GM18907 (cell line): ENCODE measurements around the gene TRIP13.
"Not testable (repeated sequence)": the region's sequence is repeated elsewhere in the genome, so short reads cannot be mapped to it uniquely, and the experiment has no call there.

Source experiments
- ATAC-seq: cut with Tn5 transposase; IDR thresholded peaks from one replicate; pipeline ENCODE4 v1.9.1; 2021; ENCODE audit warnings: mild to moderate bottlenecking, moderate library complexity; ENCODE audit not compliant: unreplicated experiment

The TRIP13 gene, protein sequence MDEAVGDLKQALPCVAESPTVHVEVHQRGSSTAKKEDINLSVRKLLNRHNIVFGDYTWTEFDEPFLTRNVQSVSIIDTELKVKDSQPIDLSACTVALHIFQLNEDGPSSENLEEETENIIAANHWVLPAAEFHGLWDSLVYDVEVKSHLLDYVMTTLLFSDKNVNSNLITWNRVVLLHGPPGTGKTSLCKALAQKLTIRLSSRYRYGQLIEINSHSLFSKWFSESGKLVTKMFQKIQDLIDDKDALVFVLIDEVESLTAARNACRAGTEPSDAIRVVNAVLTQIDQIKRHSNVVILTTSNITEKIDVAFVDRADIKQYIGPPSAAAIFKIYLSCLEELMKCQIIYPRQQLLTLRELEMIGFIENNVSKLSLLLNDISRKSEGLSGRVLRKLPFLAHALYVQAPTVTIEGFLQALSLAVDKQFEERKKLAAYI

DNA sequence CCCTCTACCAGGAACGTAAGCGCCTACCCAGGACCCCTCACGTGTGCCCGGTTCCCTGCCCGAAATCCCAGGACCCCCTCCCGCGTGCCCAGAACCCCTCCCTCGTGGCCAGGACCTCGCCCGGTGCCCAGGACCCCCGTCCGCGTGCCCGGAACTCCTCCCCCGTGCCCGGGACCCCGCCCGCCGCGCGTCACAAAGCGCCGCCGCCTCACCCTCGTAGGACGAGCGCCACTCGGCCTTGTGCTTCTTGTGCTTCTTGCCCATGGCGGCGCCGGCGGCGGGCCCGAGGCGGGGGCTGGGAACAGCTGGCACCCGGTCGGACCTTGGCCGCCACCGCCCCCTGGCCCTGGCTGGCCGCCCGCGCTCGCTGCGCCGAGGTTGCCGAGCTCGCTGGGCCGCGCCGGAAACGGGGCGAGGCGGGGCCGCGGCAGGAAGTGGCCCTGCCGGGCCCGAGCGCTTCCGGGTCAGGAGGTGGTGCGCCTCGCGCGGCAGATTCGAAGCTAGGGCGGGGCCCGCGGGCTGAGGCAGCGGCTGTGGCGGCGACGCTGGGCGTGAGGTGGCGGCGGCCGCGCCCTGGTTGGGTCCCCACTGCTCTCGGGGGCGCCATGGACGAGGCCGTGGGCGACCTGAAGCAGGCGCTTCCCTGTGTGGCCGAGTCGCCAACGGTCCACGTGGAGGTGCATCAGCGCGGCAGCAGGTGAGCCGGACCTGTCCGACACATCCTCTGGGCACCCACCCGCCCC is at the start of gene TRIP13, which contains the start of gene BRD9:
Gene TRIP13, plus strand, starts transcription at position 491 of the 743 bp plus-strand sequence. Its CDS starts 115 bp downstream, at position 606.
Gene BRD9, minus strand, starts transcription at position 408 of the 743 bp plus-strand sequence. Its CDS starts 144 bp downstream, at position 264.
- peak; percentile 93 for ATAC-seq

DNA sequence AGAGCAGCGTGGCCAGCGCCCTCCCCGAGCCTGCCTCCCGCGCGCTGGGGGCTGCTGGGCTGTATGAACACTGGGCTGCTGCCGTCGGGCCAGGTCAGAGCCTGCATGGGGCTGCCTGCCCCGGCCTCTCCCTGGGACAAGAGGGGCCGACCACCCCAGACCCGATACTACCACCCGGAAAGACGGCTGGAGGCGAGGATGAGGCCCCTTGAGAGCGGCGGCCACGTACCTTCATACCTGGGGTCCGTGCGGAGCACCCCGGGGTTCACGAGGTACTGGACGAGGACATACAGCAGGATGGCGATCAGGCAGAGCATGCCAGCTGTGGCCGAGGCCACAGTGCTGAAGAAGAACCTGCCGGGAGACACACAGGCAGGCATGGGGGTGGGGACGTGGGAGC is 49.3 kb upstream of the TRIP13 start:
- not testable (repeated sequence) for ATAC-seq

DNA sequence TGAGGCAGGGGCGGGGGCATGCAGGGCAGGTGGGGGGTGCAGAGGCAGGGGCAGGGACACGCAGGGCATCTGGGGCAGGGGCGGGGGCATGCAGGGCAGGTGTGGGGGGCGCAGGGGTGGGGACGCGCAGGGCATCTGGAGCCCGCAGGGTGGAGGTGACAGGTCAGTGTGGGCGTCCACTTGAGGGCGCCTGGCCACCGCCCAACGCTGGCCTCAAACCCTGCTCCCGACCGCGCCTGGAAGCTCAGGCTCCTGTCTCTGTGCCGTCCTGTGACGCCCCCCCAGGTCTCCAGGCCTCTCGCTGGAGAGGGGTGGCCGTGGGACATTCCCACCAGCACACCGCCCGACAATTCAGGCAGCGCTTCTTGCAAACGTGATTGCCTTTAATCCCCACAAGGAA is 48.8 kb upstream of the TRIP13 start:
- not testable (repeated sequence) for ATAC-seq

DNA sequence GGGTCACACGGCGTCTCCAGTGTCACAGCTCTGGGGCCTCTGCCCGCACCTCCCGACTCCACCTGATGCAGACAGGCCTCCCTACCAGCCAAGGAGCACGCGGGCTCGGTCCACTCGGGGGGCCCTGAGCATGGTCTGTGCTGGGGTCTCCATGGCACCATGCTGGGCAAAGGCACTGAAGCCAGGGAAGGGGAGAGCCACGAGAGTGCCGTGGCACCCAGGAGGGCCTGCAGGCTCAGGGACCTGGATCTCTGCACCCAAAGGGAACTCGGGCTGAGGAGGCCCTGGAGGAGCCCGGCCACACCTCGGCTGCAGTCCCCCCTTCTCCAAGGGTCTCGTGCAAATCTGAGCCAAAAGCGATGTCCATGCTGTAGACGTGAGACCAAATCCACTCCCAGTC is 48.3 kb upstream of the TRIP13 start:
- ATAC-seq: not testable (repeated sequence)

DNA sequence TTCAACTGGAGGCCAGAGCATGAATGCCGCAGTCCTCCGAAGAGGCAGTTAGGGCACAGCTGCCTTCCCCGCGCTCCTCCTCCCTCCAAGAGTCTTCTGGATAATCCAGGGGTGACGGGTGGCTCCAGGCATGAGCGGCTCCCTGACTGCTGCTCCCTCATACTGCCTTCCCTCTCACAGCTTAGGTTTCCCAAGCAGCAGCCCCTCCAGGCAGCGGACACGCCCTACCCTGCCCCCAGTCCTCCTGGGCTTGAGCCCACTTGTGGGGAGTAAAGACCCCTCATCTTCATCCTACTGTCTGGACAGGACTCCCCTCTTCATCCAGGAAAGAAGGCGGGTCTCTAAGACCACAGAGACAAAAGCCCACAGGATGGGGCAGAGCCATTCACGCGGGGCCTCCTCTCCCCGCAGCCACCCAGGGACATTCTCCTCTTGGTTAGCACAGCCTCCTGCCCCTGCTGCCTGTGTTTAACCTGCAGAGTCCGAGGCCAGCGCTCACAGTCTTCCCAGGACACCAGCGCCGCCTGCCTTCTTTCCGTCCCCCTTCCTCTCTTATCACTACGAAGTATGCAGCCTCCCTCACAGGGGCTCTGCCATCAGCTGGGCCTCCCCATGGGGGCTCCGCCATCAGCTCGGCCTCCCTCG is 47.5 kb upstream of the TRIP13 start:
- ATAC-seq: not testable (repeated sequence)

DNA sequence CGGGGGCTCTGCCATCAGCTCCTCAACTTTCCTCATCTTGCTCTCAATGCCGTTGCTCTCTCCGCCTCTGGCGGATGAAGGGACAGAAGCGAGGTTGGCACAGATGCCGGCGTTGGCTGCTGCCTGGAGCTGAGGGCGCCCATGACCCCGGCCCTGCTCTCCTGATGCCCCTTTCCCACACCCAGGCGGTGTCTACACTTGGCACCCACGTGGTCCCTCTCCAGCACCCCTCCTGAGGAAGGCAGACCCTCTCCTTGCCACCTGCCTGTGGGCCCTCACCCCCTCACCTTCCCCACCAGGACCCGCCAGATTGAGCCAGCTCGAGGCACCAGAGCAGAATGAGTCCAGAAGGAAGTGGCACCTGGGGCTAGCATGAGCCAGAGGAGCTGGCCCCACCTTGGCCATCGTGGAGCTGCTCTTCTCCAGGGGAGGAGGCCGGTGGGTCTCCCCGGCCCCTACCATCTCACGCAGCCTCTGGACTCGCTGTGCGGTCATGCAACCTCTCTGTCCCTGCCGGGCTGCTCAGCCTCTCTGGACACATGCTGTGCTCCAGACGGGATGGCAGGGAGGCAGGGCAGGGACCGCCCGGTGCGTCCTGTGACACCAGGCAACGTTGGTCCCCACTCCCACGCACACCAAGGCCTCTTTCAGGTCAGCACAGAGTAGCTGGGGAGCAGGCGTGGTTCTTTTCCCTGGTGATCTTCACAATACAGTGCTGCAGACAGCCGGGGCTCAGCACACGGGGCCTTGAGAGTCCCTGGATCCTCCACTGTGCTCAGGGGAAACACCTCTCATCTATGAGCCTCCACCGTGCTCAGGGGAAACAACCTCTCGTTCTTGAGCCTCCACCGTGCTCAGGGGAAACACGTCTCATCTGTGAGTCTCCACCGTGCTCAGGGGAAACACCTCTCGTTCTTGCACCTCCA is 46.7 kb upstream of the TRIP13 start:
- ATAC-seq: not testable (repeated sequence)

DNA sequence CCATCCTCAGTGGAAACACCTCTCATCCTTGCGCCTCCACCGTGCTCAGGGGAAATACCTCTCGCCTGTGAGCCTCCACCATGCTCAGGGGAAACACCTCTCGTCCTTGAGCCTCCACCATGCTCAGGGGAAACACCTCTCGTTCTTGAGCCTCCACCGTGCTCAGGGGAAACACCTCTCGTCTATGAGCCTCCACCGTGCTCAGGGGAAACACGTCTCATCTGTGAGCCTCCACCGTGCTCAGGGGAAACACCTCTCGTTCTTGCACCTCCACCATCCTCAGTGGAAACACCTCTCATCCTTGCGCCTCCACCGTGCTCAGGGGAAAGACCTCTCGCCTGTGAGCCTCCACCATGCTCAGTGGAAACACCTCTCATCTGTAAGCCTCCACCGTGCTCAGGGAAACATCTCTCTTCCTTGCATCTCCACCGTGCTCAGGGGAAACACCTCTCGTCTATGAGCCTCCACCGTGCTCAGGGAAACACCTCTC is 46.0 kb upstream of the TRIP13 start:
- not testable (repeated sequence) for ATAC-seq

DNA sequence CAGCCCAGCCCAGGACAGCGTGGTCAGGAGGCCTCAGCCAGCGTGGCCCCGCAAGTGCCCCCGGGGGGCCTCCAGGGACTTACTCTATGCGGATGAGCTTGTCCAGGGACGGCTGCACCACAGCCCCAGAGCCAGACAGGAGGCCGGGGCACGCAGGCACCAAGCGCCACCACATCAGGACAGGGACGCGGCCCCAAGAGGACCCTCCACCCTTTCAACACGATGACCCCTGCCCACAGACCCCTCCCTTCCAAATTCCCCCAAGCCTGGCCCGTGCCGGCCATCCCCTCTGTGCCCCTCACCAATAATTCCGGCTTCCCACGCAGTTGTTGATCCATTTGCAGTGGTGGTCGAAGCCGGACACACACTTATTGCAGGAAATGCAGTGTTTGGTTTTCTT is 45.5 kb upstream of the TRIP13 start:
- ATAC-seq: not testable (repeated sequence)

DNA sequence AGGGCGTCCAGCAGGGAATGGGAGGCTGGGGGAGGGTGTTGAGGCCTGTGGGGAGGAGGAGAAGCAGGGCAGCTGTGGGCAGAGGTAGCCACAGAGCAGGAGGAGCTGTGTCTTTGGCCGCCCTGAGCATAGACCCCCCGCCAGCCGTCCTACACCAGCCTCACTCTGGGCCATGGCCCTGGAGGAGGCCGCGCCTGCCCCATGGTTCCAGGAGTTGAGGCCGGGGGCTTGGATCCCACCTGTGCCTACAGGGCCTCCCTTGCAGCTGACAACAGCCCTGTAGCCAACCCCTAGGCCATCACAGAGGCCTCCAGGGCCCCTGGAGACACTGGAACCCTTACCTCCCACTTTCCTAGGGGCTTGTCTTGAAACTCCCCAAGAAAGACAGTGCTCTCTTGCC is 44.9 kb upstream of the TRIP13 start:
- not testable (repeated sequence) for ATAC-seq

DNA sequence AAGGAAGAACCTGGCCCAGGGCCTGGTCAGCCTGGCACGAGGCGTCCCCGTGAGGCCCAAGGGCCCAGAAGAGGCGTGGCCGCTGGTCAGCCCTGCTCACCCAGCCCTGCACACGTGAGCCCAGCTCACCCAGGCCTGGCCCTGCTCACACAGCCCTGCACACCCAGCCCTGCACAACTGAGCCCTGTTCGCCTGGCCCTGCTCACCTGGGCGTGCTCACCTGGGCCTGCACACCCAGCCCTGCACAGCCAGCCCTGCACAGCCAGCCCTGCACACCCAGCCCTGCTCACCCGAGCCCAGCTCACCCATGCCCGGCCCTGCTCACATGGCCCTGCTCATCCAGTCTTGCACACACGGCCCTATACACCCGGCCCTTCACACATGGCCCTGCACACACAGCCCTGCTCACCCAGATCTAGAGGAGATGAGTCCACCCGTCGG is 44.0 kb upstream of the TRIP13 start:
- no peak for ATAC-seq

DNA sequence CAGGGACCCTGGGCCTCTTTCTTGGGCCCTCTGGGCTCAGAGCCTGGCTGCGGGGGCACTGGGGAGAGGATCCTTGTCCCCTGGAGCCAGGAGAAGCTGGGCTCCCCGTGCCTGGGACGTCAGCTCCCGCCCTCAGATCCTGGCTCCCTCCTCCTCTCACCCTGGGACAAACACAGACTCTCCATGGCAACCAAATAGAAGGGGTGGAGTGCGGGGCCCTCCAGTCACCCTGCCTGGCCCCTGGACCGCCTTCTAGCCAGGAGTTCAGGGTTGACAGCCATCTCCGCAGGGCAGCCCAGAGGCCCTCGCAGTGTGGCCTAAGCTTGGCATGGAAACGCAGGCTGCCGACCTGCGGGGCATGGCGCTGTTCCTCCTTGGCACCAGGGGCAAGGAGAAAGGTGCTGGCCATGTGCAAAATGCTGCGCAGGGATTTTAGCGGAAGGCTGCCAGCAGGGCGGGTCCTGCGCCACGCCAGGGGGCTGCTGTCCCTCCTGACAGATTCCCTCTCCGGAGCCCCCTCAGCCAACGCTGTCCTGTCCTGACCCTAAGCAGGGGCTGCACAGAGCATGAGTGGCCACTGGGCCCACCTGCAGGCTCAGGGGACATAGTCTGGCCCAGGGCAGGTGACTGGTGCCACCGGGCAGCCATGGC is 42.9 kb upstream of the TRIP13 start:
- ATAC-seq: no peak

DNA sequence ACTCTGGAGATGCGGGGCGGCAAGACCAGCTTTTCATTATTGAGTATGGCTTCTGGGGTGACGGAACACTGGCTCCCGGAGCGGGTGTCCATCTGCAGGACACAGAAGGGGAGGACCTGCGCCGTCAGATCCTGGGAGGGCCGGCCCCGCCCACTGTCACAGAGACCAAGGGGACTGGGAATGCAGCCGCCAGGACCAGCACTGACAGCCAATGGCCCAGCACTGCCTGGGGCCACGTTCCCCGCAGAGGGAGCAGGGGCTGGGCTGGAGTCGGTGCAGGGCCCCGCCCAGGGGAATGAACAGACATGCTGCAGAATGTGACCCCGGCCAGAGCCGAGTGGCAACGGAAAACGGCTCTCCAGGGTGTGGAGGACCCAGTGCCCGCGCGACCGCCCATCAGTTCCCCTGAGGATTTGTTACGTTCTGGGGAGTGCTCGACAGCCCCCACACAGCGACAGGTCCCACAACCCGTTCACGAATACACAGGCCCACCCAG is 42.1 kb upstream of the TRIP13 start, which contains the start of gene ZDHHC11:
Gene ZDHHC11, minus strand, starts transcription at position 476 of the 496 bp plus-strand sequence. Its CDS starts 384 bp downstream, at position 92.
- no peak for ATAC-seq

DNA sequence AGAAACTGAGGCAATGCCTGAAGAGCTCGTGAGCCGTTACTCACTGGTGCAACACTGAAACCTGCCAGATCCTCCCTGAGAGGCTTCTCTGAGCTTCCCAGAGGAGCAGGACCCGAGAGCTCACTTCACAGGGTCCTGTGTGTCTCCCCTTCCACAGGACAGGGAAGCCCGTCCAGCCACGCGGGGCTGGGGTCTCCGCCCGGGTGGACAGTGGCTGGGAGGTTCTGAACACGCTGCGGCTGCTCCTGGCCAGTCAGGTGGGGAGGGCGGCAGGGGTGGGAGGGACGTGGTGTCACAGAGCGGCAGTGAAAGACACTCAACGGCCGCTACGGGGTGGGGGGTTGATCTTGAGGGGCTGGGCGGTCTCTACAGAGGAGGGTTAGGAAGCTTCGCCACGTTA is 41.6 kb upstream of the TRIP13 start:
- no peak for ATAC-seq

DNA sequence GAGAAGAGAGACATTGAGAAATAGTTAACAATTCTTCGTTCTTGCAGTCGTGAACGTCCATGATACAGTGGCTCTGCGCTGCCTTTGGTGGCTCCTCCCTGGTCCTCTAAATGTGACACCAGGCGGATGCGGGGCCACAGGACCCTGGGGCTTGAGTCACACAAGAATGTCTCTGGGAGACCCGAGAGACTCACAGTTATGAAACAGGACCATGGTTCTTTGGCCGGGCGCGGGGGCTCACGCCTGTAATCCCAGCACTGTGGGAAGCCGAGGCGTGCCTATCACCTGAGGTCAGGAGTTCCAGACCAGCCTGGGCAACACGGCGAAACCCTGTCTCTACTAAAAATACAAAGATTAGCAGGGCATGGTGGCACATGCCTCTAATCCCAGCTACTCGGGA is 41.1 kb upstream of the TRIP13 start:
- ATAC-seq: no peak

DNA sequence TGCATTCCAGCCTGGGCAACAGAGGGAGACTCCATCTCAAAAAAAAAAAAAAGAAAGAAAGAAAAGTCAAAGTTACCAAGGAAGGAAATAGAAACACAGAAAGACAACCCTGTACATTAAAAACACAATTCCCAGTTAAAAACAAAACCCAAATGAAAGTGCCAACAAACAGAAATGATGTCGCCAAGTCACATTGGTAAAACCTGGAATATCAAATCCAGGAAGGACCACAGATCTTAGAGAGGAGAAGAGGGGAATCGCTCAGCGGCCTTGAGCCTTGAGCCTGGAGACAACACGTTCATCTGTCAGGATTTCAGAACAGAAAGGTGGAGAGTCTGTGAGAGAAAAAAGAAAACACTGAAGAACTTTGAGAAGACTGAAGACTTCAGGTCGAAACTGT is 40.7 kb upstream of the TRIP13 start:
- ATAC-seq: no peak

DNA sequence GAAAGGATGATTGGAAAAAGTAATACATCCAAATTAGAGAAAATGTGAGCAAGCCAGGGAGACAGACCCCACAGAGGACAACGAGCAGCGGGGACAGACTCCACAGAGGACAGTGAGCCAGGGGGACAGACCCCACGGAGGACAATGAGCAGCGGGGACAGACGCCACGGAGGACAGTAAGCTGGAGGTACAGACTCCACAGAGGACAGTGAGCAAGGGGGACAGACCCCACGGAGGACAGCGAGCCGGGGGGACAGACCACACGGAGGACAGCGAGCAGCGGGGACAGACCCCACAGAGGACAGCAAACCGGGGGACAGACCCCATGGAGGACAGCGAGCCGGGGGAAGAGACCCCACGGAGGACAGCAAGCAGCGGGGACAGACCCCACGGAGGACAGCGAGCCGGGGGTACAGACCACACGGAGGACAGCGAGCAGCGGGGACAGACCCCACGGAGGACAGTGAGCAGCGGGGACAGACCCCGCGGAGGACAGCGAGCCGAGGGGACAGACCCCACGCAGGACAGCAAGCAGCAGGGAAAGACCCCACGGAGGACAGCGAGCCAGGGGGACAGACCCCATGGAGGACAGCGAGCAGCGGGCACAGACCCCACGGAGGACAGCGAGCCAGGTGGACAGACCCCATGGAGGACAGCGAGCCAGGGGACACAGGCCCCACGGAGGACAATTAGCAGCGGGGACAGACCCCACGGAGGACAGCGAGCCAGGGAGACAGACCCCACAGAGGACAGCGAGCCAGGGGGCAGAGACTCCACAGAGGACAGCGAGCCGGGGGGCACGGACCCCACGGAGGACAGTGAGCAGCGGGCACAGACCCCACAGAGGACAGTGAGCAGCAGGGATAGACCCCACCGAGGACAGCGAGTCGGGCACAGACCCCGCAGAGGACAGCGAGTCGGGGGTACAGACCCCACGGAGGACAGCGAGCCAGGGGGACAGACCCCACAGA is 40.0 kb upstream of the TRIP13 start:
- no peak for ATAC-seq

DNA sequence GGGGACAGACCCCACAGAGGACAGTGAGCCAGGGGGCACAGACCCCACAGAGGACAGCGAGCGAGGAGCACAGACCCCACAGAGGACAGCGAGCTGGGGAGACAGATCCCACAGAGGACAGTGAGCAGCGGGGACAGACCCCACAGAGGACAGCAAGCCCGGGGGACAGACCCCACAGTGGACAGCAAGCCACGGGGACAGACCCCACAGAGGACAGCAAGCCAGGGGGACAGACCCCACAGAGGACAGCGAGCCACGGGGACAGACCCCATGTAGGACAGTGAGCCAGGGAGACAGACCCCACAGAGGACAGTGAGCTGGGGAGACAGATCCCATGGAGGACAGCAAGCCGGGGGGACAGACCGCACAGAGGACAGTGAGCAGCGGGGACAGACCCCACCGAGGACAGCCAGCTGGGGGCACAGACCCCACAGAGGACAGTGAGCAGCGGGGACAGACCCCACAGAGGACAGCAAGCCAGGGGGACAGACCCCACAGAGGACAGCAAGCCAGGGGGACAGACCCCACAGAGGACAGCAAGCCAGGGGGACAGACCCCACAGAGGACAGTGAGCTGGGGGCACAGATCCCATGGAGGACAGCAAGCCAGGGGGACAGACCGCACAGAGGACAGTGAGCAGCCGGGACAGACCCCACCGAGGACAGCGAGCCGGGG is 39.1 kb upstream of the TRIP13 start:
- ATAC-seq: not testable (repeated sequence)
